Glutamatergic neuron (in vitro differentiated cells): ENCODE results near the gene SLC22A15. TPM values are rescaled to one million over a fixed set of nuclear protein-coding genes. Genes with fewer than 3 reads are reported as not detected.

Source experiments
- DNase-seq: peaks from one replicate; pipeline ENCODE4 v3.0.0; 2022
- H3K27ac Mint-ChIP-seq: one replicate; pipeline ENCODE4 v1.8.0; 2020; ENCODE audit warnings: mild to moderate bottlenecking, mixed read lengths, inconsistent platforms; ENCODE audit not compliant: unreplicated experiment
- H3K27me3 Mint-ChIP-seq: one replicate; pipeline ENCODE4 v1.8.0; 2020; ENCODE audit warnings: mild to moderate bottlenecking, moderate library complexity, mixed read lengths, inconsistent platforms; ENCODE audit not compliant: unreplicated experiment
- H3K36me3 Mint-ChIP-seq: one replicate; pipeline ENCODE4 v1.8.0; 2020; ENCODE audit warnings: mild to moderate bottlenecking, mixed read lengths, inconsistent platforms; ENCODE audit not compliant: unreplicated experiment
- H3K4me1 Mint-ChIP-seq: one replicate; pipeline ENCODE4 v1.8.0; 2020; ENCODE audit warnings: mild to moderate bottlenecking, low read depth, mixed read lengths, inconsistent platforms; ENCODE audit not compliant: unreplicated experiment
- H3K4me3 Mint-ChIP-seq: one replicate; pipeline ENCODE4 v1.8.0; 2020; ENCODE audit warnings: mild to moderate bottlenecking, mixed read lengths, inconsistent platforms; ENCODE audit not compliant: unreplicated experiment
- H3K9me3 Mint-ChIP-seq: one replicate; pipeline ENCODE4 v1.8.0; 2020; ENCODE audit warnings: mild to moderate bottlenecking, moderate library complexity, mixed read lengths, inconsistent platforms; ENCODE audit not compliant: unreplicated experiment
- total RNA-seq: library from RNA; stranded (reverse); fragmentation: NEBNext Ultra II Directional; extraction: Animal tissue kit (Norgen Biotek cat#: 25700); gene quantifications from one replicate; pipeline ENCODE4 v1.2.1, GENCODE V29; 2021; ENCODE audit not compliant: unreplicated experiment
- TF ChIP-seq, protein P1 (sequence below): fragments of 200-600 bp; sonication (generic); IDR thresholded peaks from one replicate; pipeline ENCODE4 v1.5.0; 2021; ENCODE audit not compliant: partially characterized antibody, unreplicated experiment

SLC22A15 gene
- total RNA-seq, 1 donor from 2014 or later, result 49.4 TPM

DNA sequence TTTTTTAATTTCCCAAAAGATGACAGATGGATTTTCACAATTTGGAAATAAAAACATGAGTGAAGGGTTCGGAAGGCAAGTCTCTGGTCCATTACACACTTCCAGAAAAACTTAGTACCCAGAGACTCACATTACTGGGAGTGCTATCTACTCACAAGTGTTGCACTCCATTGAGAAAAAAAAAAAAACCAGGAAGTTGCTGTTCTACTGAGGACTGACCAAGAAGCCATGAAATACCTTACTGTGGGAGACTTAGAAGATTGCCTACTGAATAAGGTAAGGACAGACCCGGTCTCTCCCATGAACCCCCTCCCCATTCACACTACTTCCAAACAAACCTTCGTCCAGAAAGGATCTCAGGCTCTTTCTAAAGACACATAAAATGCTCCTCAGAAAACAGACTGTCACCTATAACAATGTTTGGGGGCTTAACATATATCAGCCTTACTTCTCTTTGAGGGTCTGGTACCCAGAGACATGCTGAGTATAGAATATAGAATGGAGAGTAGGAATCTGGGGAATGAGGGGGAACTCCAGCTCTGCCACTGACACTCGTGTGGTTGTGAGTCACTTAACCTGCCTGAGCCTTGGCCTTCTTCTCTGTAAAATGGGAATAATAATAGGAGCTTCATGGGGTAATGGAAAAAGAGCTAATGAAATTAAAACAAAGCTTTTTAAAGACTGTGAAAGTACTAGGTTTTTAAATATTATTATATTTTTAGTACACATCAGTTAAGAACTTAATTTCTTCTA is 136.3 kb downstream of the SLC22A15 start:
- Mint-ChIP-seq H3K4me1 (no peaks in the 10 kb centered on the region), H3K36me3 (no peaks in the 10 kb centered on the region), H3K4me3 (no peak overlapping the region), H3K27ac (no peak overlapping the region), H3K9me3 (no peaks in the 10 kb centered on the region), H3K27me3 (no peaks in the 10 kb centered on the region)
- no peak for DNase-seq
- TF ChIP-seq, protein P1, sequence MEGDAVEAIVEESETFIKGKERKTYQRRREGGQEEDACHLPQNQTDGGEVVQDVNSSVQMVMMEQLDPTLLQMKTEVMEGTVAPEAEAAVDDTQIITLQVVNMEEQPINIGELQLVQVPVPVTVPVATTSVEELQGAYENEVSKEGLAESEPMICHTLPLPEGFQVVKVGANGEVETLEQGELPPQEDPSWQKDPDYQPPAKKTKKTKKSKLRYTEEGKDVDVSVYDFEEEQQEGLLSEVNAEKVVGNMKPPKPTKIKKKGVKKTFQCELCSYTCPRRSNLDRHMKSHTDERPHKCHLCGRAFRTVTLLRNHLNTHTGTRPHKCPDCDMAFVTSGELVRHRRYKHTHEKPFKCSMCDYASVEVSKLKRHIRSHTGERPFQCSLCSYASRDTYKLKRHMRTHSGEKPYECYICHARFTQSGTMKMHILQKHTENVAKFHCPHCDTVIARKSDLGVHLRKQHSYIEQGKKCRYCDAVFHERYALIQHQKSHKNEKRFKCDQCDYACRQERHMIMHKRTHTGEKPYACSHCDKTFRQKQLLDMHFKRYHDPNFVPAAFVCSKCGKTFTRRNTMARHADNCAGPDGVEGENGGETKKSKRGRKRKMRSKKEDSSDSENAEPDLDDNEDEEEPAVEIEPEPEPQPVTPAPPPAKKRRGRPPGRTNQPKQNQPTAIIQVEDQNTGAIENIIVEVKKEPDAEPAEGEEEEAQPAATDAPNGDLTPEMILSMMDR, result no peak

DNA sequence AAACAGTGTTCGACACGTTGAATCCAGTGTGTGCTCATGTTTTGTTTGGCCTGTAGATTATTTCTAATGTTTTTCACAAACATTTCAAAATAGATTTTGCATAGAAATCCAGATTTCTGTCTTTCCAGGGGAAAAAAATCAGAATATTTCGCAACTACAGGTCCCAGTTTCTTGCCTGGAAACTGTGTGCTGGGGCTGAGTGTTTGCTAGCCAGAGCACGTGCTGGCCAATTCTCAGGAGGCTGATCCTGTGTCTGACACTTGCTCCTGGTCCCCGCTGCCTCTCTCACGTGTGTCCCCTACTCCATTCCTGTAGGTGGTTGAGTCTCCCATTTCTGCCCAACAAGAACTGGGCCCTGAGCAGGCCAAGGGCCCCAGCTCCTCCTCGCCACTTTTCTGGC is 137.3 kb downstream of the SLC22A15 start:
- no peaks in the 10 kb centered on the region for H3K27me3 Mint-ChIP-seq

DNA sequence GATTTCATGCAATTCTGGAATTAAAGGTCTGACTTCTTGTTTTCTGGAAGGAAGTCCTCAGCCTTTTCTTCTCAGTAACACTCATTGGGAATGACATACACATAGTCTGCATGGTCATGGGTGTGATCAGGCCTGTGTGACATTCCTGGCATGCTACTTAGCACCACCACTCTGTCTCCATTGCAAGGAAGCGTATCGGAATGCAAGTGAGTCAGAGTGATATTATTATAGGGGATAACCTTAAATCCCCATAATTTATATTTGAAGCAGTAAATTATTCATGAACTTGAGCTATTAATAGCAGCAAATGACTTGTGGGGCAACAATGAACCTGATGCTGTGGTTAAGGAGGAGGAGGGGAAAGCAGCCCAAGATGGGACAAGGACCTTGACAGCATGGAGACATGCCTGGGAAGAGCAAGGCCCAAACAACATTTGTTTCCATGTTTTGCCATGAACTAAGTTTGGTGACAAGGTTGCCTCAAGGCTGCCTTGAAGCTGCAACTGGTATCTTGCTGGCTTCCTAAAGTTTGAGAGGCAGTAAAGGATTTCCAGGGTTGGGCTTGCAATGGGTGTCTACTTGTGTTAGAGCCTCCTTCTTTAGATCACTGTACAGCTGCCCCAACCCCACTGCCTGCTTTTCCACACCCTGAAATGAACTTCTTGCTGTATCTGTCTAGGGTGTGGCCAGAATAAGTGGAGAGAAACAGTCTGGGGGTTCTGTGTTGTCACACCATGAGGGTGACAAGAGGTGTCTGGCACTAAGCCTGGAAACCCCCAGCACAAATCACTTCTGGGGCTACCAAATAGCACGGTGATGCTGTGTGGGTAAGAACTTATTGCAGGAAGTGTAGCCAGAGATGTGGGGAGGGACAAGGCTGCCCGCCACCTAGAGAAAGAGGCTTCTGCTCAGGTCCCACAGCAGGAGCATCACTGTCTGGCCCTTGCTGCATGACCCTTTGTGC is 139.4 kb downstream of the SLC22A15 start:
- TF ChIP-seq, protein P1, result no peak
- H3K27ac Mint-ChIP-seq, result no peak overlapping the region
- no peaks in the 10 kb centered on the region for H3K4me1 Mint-ChIP-seq
- DNase-seq, result no peak
- H3K27me3 Mint-ChIP-seq, result no peaks in the 10 kb centered on the region
- no peak overlapping the region for H3K4me3 Mint-ChIP-seq
- no peaks in the 10 kb centered on the region for H3K36me3 Mint-ChIP-seq
- H3K9me3 Mint-ChIP-seq, result no peaks in the 10 kb centered on the region

More for the DNA sequence above, 137.3 kb downstream of the SLC22A15 start:
- no peak for DNase-seq
- H3K9me3 Mint-ChIP-seq, result no peaks in the 10 kb centered on the region
- no peaks in the 10 kb centered on the region for H3K36me3 Mint-ChIP-seq
- TF ChIP-seq, protein P1, result no peak
- H3K27ac Mint-ChIP-seq, result no peak overlapping the region
- H3K4me3 Mint-ChIP-seq, result no peak overlapping the region
- H3K4me1 Mint-ChIP-seq, result no peaks in the 10 kb centered on the region

DNA sequence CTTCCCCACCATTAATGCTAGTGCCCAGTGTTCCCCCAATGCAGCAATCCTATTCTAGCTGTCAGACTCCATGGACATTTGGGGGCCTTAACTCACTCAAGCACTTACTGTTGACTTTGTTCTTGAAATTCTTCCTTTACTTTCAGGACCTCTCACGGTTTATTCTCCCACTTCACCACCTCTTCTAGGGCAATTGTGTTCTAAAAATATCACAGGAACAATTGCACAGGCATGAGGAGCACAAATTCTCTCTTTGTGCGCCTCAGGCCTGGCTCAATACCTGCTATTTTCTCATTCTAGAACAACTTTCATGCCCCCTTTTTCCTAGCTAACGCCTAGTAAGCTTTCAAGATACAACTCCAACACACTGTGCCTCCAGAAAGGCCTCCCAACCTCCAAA is 142.2 kb downstream of the SLC22A15 start:
- Mint-ChIP-seq H3K36me3 (no peaks in the 10 kb centered on the region), H3K27me3 (no peaks in the 10 kb centered on the region)

More for the DNA sequence above, 142.2 kb downstream of the SLC22A15 start:
- Mint-ChIP-seq H3K4me3 (no peak overlapping the region), H3K4me1 (no peaks in the 10 kb centered on the region), H3K9me3 (no peaks in the 10 kb centered on the region), H3K27ac (no peak overlapping the region)
- no peak for DNase-seq
- TF ChIP-seq, protein P1, result no peak

Other genes with a start within 250 kb of the SLC22A15 start
- gene CASQ2, start 207.8 kb upstream of the SLC22A15 start, total RNA-seq, result not detected
- 255 TPM for gene NHLH2, start 135.4 kb upstream of the SLC22A15 start, total RNA-seq
- 0.22 TPM for gene MAB21L3, start 134.9 kb downstream of the SLC22A15 start, total RNA-seq